GM21619 (cell line): ENCODE data around the gene INTS6.

ENCODE experiments used
- ATAC-seq: cut with Tn5 transposase; IDR thresholded peaks from one replicate; pipeline ENCODE4 v1.9.1; 2021; ENCODE audit not compliant: unreplicated experiment

Gene INTS6

DNA sequence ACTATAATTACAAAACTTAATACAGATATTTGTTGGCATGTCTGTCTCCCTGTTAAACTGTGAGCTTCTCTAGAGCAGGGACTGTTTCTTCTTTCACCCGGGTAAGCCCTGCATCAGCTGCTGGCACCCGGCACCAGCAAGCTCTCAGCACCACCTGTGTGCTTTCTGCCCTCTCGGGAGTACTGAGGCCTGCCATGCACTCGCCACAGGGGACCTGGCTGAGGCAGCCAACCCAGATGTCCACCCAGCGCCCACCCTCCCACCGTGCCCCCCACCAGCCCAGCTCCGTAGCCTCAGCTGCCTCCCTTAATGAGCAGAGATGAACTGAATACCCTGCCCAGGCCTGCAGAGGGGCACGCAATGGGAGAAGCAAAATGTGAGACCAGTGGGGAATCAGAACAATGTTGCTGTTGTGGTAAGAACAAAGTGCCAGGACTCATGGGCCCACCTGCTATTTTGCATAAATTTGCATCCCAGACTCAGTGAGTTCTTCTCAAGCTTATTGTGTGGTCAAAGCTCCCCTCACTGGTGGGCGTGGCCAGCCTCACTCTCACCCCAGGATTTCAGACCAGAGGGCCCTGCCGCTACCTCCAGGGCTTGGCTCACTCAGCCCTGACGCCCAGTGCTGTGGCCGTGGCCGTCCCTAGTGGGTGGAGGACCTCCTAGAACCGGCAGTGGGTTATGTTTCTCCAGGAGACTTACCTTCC, 128.0 kb downstream of the INTS6 start:
- no peak for ATAC-seq

- ATAC-seq, result no peak
Measured at GRCh38 chr13:51323824-51324511, 128.9 kb downstream of the INTS6 start.

GRCh38 chr13:51322826-51323225, 130.0 kb downstream of the INTS6 start:
- no peak for ATAC-seq

- no peak for ATAC-seq
Measured at GRCh38 chr13:51321836-51322235, 131.0 kb downstream of the INTS6 start.

GRCh38 chr13:51318876-51319275, 134.0 kb downstream of the INTS6 start:
- no peak for ATAC-seq

- ATAC-seq, result no peak
Measured at GRCh38 chr13:51318015-51318414, 134.8 kb downstream of the INTS6 start.

DNA sequence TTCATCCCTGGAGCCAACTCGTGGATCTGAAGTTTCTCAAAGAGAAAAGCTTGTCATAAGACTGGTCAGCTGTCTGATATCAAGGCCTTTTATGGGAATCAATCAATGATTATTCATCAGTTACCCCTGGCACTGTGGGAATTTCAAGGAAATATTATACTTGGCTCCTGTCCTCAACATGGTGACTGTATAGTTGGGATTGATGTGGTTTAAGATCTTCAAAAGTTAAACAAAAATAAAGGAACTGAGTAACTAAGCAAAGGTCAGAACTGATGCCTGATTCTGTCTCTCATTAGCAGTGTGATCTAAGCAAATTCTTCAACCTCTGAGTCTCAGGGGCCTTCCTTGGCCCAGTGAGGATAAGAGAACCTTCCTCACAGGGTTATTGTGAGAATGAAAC, 135.6 kb downstream of the INTS6 start:
- ATAC-seq, result no peak

DNA sequence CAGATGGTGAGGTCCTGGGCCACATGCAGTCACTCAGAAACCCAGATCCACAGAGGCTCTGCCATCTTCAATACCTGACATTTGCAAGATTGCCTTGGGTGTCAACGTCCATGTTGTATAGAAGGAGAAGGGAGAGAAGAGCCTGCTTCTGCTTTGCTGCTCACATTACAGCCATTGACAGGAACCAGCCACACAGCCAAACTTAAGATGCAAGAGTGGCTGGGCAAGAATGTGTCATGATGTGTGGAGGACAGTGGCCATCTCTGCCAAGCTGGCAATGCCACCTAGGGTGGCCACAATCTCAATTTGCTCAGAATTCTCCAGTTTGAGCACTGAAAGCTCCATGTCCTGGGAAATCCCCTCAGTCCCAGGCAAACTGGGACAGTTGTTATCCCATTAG, 139.2 kb downstream of the INTS6 start:
- no peak for ATAC-seq

GRCh38 chr13:51311957-51312520, 140.8 kb downstream of the INTS6 start:
- no peak for ATAC-seq
